Amygdala (tissue), 56 donors: Measurements from ENCODE around the gene MOB3B.
"Not testable (repeated sequence)": the region's sequence is repeated elsewhere in the genome, so short reads cannot be mapped to it uniquely, and the experiment has no call there.

Experiments used
- DNase-seq, 56 donors: peaks; one replicate each; lab custom pipeline; 2025; lab: John Stamatoyannopoulos, UW

Gene MOB3B

GRCh38 chr9:27483576-27483975 is 46.0 kb downstream of the MOB3B start:
- no peak for DNase-seq

- DNase-seq: no peak
These were observed 46.9 kb downstream of the MOB3B start for GRCh38 chr9:27482709-27483108.

DNA sequence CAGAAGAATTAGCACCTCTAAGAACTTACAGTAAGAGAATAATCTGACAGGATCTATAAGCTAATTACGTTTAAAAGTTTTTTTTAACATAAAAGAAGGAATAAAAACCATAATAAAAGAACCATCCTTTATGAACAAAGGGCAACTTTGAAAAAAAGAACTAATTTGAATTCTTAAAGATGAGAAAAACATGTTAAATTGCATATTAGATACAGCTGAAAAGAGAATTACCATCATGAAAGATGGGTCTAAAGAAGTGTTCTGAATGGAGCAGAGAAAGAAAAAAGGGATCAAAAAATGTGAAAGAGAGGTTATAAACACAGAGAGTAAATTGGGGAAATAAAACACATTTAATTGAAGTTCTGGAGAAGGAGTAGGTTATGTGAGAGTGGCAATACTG is 51.3 kb downstream of the MOB3B start:
- no peak for DNase-seq

DNA sequence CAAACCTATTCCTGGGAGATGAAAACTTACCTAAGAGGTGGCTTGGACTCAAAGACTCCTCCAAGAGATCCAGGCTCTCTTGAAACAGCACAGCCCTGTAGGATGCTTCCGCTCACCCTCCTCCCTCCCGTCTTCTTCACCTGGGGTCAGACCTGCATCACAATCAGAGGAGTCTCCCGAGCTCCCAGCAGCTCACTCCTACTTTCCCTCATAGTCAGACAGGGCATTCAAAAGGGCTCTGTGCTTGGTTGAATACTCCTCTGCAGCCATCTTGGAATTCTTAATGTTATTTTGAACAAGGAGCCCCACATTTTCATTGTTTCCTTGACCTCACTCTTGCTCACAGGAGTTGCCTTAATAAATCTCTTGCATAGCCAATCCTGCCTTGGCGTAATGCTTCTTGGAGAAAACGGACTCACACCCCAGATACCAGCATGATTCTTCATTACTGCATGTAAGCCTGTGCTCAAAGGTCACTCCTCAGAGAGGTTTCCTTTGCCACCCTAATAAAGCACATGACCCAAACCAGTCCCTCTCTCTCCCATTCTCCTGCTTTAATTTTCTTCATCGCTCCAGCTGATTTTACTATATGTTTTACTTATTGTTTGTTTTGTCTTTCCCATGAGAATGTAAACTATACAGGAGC is 52.6 kb downstream of the MOB3B start:
- no peak for DNase-seq

GRCh38 chr9:27475057-27475595 is 54.5 kb downstream of the MOB3B start:
- no peak for DNase-seq

DNA sequence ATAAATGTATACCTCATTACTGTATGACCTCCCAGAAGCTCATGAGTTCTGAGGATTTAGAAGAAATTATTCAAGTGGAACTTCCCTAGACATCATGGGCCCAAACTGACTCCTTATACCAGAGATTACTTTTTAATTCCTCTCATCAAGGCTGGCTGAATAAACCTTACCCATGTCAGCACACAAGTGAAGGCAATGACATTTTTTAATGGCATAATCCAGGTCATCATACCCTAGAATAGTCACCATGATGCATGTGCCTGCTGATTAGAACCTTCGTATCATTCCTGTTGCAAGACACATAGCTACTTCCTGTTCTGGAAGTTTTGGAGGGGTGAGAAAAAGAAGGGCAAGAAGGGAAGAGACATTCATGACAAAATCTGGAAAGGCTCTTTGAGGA is 55.3 kb downstream of the MOB3B start:
- no peak for DNase-seq

- peak in 12 of 56 donors; percentile 4 to 43 (median 14) for DNase-seq
These were observed 56.5 kb downstream of the MOB3B start for GRCh38 chr9:27473111-27473529.

GRCh38 chr9:27472195-27472594 is 57.4 kb downstream of the MOB3B start:
- DNase-seq: no peak

DNA sequence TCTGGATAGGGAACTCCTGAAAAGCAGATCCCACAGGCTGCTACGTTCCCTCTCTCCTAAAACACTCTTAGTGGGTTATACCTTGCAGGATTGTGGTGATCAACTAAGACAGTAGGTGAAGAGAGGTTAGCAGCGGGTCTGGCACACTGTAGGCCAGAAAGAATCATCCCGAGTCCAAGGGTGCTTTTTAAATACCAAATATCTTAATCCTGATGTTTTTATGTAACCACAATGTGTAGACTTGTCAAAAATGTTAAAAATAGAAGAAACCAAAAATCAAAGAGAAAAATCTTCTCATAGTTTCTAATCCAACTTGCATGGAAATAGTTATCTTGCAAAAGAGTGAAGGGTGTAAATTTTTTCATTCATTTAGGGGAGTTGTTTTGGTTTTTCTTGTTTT is 57.8 kb downstream of the MOB3B start:
- DNase-seq: no peak

GRCh38 chr9:27471366-27471765 is 58.2 kb downstream of the MOB3B start:
- no peak for DNase-seq

DNA sequence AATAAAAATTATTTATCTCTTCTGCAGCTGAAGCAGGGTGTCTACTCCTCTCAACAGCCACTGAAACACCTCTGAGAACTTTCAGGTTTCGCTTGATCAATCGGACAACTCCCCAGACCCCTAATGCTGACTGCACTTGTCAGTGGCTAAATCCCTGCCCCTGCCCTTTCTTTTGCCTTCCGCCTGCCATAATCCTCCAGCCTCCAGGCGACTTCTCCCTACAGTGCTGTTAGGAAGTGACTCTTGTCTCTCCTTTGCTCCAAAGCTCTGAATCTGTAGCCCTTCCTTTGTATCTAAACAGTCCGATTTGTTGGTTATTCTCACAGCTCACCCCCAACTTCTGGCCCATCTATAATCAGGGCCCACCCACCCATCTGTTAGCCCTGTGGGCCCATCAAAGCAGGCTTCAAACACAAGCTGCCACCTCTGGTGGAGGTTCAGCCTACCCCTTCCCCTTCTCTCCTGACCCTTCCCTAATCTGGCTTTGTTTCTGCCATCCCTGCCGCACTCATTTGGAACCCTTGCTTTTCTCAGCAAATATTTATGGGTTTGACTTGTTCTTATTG is 59.2 kb downstream of the MOB3B start:
- DNase-seq: no peak

- DNase-seq: no peak
These were observed 60.1 kb downstream of the MOB3B start for GRCh38 chr9:27469550-27469949.

DNA sequence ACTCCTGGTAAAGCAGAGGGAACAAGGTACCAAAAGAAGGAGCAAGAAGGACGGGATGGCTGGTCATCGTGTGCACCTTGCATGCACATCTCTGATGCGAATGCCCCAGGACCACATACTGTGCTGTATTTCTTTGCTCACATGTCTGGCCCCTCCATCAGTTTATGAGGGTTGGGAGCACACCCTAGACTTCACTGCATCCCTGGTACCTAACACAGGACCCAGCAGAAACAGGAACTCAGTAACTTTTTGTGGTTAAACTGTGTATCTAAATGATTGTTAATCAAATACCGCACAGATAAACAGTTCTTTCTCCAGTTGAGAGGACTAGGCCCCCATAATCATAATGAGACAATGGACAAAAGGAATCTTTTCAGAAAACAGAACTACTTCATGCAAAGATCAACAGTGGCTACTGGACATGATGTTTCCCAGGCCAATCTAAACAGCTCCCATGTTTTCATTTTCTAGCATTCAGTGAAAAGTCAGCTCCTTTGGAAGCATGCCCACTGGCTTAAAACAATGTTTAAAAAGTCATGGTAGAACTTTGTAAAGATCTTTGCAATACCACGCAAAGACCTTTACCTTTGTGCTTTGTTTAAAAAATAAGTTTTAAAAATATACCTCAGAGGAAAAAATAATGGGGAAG is 61.0 kb downstream of the MOB3B start:
- DNase-seq: peak in 1 of 56 donors; percentile 22

DNA sequence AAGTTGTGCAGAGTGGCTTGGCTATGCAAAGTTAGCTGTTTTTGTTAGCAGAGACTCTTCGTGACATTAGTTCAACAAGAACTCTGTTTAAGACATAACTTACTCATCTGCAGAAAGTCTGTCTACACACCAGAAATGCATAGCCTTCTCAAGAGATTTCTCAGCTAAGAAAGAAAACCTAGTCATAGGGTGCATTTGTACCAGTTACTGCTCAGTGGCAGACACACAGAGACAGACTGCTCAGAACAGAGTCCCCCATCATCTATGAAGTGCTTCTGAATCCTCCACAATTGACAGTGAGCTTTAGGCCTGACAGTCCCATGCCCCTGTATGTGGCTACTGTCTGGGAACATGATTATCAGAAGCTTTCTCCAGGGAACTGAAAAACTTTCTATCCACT is 61.6 kb downstream of the MOB3B start:
- no peak for DNase-seq

DNA sequence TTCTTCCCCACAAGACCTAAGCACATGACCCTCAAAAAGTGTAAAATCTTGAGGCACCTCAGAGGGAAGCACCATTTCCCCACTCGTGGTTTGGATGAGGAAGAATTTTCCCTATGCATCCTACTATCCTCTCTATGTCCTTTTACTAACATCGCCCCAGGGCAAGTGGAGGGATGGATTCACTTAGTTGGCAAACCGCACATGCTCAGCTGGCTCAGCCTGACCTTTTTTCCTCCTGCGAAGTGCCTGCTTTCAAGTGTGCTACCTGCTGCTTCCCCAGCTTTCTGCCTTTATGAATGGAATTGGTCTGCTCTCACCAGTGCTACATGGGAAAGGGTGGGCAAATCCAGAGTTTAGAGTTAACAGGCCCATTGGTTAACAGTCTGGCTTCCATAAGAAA is 62.1 kb downstream of the MOB3B start:
- DNase-seq: no peak

- not testable (repeated sequence) for DNase-seq
These were observed 63.1 kb downstream of the MOB3B start for GRCh38 chr9:27466516-27466915.

DNA sequence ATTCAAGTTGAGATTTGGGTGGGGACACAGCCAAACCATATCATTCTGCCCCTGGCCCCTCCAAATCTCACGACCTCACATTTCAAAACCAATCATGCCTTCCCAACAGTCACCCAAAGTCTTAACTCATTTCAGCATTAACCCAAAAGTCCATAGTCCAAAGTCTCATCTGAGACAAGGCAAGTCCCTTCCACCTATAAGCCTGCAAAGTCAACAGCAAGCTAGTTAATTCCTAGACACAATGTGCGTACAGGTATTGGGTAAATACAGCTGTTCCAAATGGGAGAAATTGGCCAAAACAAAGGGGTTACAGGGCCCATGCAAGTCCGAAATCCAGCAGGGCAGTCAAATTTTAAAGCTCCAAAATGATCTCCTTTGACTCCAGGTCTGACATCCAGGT is 64.7 kb downstream of the MOB3B start:
- not testable (repeated sequence) for DNase-seq

GRCh38 chr9:27462846-27463245 is 66.8 kb downstream of the MOB3B start:
- DNase-seq: no peak

GRCh38 chr9:27462434-27462833 is 67.2 kb downstream of the MOB3B start:
- DNase-seq: no peak

DNA sequence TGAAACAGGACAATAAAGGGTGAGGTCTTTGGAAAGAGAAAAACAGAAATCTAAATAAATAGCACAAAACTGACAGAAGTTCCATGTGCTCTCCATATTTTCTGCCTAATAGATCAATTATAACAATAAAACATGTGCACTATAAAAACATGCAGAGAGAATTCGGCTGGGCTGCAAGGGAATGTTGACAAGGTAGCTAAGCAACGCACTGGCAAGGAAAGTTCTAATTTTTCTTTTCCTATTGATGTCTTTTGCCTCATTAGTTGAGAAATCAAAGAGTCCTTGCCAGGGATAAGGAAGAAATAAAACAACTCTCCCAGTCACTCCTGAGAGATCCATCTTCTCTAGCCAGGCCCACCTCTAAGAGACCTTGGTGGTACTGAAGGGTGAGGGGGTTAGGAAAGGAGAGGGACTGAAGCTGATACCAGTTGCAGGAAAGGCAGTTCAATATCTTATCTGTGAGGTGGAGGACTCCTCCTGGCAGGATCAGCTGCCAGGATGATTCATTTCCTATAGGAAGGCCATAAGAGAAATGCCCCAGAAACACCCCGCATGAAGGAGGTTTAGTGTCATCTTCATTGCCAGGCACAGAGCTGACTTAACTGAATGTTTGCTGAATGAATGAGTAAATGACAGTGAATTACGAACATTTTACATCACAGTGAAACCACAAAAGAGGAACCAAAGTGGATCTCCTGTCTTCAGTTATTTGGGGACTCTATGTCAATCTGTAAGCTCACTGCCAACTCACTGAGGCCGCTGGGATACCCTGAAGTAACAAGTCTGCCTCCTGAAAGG is 69.2 kb downstream of the MOB3B start:
- no peak for DNase-seq

GRCh38 chr9:27457445-27457844 is 72.2 kb downstream of the MOB3B start:
- no peak for DNase-seq
